ENCODE results near the gene CPZ.

DNA sequence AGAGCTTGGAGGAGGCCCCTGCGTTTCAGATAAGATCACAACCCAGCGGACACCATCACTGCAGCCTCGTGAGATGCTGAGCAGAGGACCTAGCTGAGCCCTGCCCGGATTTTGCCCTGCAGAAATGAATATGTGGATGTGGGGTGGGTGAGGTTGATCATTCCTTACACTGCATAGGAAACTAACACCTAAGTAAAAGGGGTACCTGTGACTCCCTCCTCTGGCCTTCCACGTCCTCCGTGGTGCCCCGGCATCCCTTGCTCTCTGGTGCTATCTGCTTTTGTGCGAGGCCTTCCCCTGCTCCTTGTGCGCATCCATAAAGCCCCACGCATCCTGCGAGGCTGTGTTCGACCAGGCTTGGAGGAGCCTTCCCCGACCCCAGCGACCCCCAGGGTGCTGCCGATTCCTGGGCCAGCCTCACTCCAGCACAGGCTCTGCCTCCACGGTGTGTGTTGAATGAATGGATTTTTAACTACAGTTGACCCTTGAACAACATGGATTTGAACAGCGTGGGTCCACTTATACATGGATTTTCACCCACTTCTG lies 37.9 kb upstream of the CPZ start:
- TF ChIP-seq, protein P1, sequence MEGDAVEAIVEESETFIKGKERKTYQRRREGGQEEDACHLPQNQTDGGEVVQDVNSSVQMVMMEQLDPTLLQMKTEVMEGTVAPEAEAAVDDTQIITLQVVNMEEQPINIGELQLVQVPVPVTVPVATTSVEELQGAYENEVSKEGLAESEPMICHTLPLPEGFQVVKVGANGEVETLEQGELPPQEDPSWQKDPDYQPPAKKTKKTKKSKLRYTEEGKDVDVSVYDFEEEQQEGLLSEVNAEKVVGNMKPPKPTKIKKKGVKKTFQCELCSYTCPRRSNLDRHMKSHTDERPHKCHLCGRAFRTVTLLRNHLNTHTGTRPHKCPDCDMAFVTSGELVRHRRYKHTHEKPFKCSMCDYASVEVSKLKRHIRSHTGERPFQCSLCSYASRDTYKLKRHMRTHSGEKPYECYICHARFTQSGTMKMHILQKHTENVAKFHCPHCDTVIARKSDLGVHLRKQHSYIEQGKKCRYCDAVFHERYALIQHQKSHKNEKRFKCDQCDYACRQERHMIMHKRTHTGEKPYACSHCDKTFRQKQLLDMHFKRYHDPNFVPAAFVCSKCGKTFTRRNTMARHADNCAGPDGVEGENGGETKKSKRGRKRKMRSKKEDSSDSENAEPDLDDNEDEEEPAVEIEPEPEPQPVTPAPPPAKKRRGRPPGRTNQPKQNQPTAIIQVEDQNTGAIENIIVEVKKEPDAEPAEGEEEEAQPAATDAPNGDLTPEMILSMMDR (optimal IDR thresholded peaks at IDR 0.05 in 1 of 3, IDR thresholded peaks at IDR 0.05 in 1 of 3, conservative IDR thresholded peaks at IDR 0.05 in 1 of 3; ENCODE audit: extremely low read depth in 1 of 3, insufficient read depth in 2 of 3, low read length in 3 of 3), result no peak
- TF ChIP-seq EZH2 (IDR thresholded peaks at IDR 0.05; ENCODE audit: low read length), result no peak
